HEK293 (cell line): Measurements from ENCODE around the gene PTPRG.

Experiments used
- SP2 ChIP-seq: fragments of 450-650 bp; formaldehyde crosslinking; IDR thresholded peaks from 2 replicates; pipeline ENCODE4 v1.5.1; 2016; ENCODE audit warnings: missing biosample characterization, missing genetic modification characterization
- YY1 ChIP-seq: fragments of 450-650 bp; formaldehyde crosslinking; IDR thresholded peaks from 2 replicates; pipeline ENCODE4 v1.5.1; 2018; ENCODE audit warnings: missing biosample characterization, missing genetic modification characterization
- ZNF133 ChIP-seq: fragments of 450-650 bp; formaldehyde crosslinking; IDR thresholded peaks from 2 replicates; pipeline ENCODE4 v1.5.1; 2016; ENCODE audit warnings: missing biosample characterization, missing genetic modification characterization
- ZNF138 ChIP-seq: fragments of 450-650 bp; formaldehyde crosslinking; IDR thresholded peaks from 2 replicates; pipeline ENCODE4 v1.5.1; 2016; ENCODE audit warnings: missing biosample characterization, missing genetic modification characterization, borderline replicate concordance
- ZNF175 ChIP-seq: fragments of 450-650 bp; formaldehyde crosslinking; IDR thresholded peaks from 2 replicates; pipeline ENCODE4 v1.5.1; 2016; ENCODE audit warnings: missing biosample characterization, missing genetic modification characterization
- ZNF23 ChIP-seq: fragments of 450-650 bp; formaldehyde crosslinking; IDR thresholded peaks from 2 replicates; pipeline ENCODE4 v1.5.1; 2016; ENCODE audit warnings: missing biosample characterization, missing genetic modification characterization, borderline replicate concordance
- ZNF510 ChIP-seq: fragments of 450-650 bp; formaldehyde crosslinking; IDR thresholded peaks from 2 replicates; pipeline ENCODE4 v1.5.1; 2018; ENCODE audit warnings: mild to moderate bottlenecking, missing genetic modification characterization, missing biosample characterization; ENCODE audit not compliant: insufficient replicate concordance
- ZNF558 ChIP-seq: fragments of 450-650 bp; formaldehyde crosslinking; IDR thresholded peaks from 2 replicates; pipeline ENCODE4 v1.5.1; 2016; ENCODE audit warnings: missing biosample characterization, missing genetic modification characterization
- ZNF626 ChIP-seq: fragments of 450-650 bp; sonication (Bioruptor Pico); formaldehyde crosslinking; IDR thresholded peaks from 2 replicates; pipeline ENCODE4 v1.5.1; 2018; ENCODE audit warnings: missing biosample characterization, missing genetic modification characterization, inconsistent platforms
- ZXDB ChIP-seq: fragments of 450-650 bp; formaldehyde crosslinking; IDR thresholded peaks from 2 replicates; pipeline ENCODE4 v1.5.1; 2016; ENCODE audit warnings: missing biosample characterization, missing genetic modification characterization
- TF ChIP-seq, protein P1 (sequence below): fragments of 450-650 bp; formaldehyde crosslinking; IDR thresholded peaks from 2 replicates; pipeline ENCODE4 v1.5.1; 2016; ENCODE audit warnings: missing biosample characterization, missing genetic modification characterization
- TF ChIP-seq, protein P2 (sequence below): fragments of 450-650 bp; formaldehyde crosslinking; optimal IDR thresholded peaks from 2 replicates; pipeline ENCODE3; 2016; ENCODE audit warnings: missing biosample characterization, mild to moderate bottlenecking, missing genetic modification characterization
- TF ChIP-seq, protein P3 (sequence below): fragments of 450-650 bp; formaldehyde crosslinking; IDR thresholded peaks from 2 replicates; pipeline ENCODE4 v1.5.1; 2016; ENCODE audit warnings: missing biosample characterization, missing genetic modification characterization

DNA sequence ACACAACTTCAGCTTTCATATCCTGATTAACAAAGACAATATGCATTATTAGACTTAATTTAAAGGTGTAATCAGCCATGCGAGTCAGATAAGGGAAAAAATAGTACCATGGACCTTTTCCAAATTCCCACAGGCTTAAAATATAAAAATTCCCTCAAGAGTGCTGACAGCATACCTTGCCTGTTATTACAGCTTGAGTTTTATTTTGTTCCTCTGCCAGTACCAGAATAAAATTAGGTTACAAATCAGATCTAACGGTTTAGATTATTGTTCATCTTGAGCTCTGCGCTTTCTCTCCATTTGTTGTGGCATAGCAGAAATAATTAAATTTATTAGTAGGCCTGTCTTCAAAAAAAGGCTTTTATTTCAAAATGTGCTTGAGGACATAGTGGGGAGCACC, 250.3 kb downstream of the PTPRG start:
- TF ChIP-seq, protein P1, sequence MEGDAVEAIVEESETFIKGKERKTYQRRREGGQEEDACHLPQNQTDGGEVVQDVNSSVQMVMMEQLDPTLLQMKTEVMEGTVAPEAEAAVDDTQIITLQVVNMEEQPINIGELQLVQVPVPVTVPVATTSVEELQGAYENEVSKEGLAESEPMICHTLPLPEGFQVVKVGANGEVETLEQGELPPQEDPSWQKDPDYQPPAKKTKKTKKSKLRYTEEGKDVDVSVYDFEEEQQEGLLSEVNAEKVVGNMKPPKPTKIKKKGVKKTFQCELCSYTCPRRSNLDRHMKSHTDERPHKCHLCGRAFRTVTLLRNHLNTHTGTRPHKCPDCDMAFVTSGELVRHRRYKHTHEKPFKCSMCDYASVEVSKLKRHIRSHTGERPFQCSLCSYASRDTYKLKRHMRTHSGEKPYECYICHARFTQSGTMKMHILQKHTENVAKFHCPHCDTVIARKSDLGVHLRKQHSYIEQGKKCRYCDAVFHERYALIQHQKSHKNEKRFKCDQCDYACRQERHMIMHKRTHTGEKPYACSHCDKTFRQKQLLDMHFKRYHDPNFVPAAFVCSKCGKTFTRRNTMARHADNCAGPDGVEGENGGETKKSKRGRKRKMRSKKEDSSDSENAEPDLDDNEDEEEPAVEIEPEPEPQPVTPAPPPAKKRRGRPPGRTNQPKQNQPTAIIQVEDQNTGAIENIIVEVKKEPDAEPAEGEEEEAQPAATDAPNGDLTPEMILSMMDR (tag by site-specific recombination) = no peak
- TF ChIP-seq ZXDB (tag by site-specific recombination) (no peak), ZNF626 (tag by site-specific recombination) (no peak), ZNF510 (tag by site-specific recombination) (no peak), ZNF558 (tag by site-specific recombination) (no peak), YY1 (tag by site-specific recombination) (no peak), ZNF138 (tag by site-specific recombination) (no peak), SP2 (tag by site-specific recombination) (no peak), ZNF175 (no peak), ZNF23 (tag by site-specific recombination) (no peak), ZNF133 (tag by site-specific recombination) (no peak)
- TF ChIP-seq, protein P2, sequence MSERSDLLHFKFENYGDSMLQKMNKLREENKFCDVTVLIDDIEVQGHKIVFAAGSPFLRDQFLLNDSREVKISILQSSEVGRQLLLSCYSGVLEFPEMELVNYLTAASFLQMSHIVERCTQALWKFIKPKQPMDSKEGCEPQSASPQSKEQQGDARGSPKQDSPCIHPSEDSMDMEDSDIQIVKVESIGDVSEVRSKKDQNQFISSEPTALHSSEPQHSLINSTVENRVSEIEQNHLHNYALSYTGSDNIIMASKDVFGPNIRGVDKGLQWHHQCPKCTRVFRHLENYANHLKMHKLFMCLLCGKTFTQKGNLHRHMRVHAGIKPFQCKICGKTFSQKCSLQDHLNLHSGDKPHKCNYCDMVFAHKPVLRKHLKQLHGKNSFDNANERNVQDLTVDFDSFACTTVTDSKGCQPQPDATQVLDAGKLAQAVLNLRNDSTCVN (tag by site-specific recombination) = no peak
- TF ChIP-seq, protein P3, sequence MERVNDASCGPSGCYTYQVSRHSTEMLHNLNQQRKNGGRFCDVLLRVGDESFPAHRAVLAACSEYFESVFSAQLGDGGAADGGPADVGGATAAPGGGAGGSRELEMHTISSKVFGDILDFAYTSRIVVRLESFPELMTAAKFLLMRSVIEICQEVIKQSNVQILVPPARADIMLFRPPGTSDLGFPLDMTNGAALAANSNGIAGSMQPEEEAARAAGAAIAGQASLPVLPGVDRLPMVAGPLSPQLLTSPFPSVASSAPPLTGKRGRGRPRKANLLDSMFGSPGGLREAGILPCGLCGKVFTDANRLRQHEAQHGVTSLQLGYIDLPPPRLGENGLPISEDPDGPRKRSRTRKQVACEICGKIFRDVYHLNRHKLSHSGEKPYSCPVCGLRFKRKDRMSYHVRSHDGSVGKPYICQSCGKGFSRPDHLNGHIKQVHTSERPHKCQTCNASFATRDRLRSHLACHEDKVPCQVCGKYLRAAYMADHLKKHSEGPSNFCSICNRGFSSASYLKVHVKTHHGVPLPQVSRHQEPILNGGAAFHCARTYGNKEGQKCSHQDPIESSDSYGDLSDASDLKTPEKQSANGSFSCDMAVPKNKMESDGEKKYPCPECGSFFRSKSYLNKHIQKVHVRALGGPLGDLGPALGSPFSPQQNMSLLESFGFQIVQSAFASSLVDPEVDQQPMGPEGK (tag by site-specific recombination) = no peak
